ENCODE measurements around the gene CDCA3.

Gene CDCA3

GRCh38 chr12:6854036-6854435, 3.0 kb upstream of the CDCA3 start:
- Histone ChIP-seq H3K4me3 (no peak overlapping the region), H3K27me3 (ENCODE audit: low read depth) (no peaks in the 10 kb centered on the region), H3K9me3 (no peaks in the 10 kb centered on the region), H3K36me3 (replicated peaks) (peaks cover 51% of the 10 kb centered on the region), H3K4me1 (peaks cover 15% of the 10 kb centered on the region)
- no peak for DNase-seq (ENCODE audit: low spot score in 2 of 2)
- in situ Hi-C loops (cut with MboI; ENCODE audit: low sequenced_read_pairs): no loop called here

- peak overlapping the region; percentile 80; the same call in 1 of the 2 replicates for H3K4me3 ChIP-seq
- in situ Hi-C loops (cut with MboI; ENCODE audit: low sequenced_read_pairs): no loop called here
- H3K9me3 ChIP-seq: no peaks in the 10 kb centered on the region
- H3K36me3 ChIP-seq (replicated peaks): peaks cover 51% of the 10 kb centered on the region
- no peaks in the 10 kb centered on the region for H3K27me3 ChIP-seq (ENCODE audit: low read depth)
- H3K4me1 ChIP-seq: peaks cover 15% of the 10 kb centered on the region
- DNase-seq (ENCODE audit: low spot score in 2 of 2): no peak
Observed at GRCh38 chr12:6853626-6854025, 2.5 kb upstream of the CDCA3 start.

GRCh38 chr12:6852651-6853354, 1.7 kb upstream of the CDCA3 start:
- peak overlapping the region; percentile 80 for H3K4me3 ChIP-seq
- no peaks in the 10 kb centered on the region for H3K27me3 ChIP-seq (ENCODE audit: low read depth)
- in situ Hi-C loops (cut with MboI; ENCODE audit: low sequenced_read_pairs): no loop called here
- H3K36me3 ChIP-seq (replicated peaks): peaks cover 51% of the 10 kb centered on the region
- H3K4me1 ChIP-seq: peaks cover 15% of the 10 kb centered on the region
- DNase-seq (ENCODE audit: low spot score in 2 of 2): peak in 1 of 2 experiments; percentile 63
- H3K9me3 ChIP-seq: no peaks in the 10 kb centered on the region

GRCh38 chr12:6851921-6852650, 1.0 kb upstream of the CDCA3 start, which contains the start of gene USP5:
Gene USP5 (plus strand): TSS chr12:6852150. CDS start chr12:6852180, 30 bp downstream.
- Histone ChIP-seq H3K36me3 (replicated peaks) (peaks cover 51% of the 10 kb centered on the region), H3K27me3 (ENCODE audit: low read depth) (no peaks in the 10 kb centered on the region), H3K4me1 (peaks cover 15% of the 10 kb centered on the region), H3K9me3 (no peaks in the 10 kb centered on the region), H3K4me3 (peak within 1 kb of the TSS; percentile 80)
- DNase-seq (ENCODE audit: low spot score in 2 of 2): peak; percentile 99
- in situ Hi-C loops (cut with MboI; ENCODE audit: low sequenced_read_pairs): no loop called here

- in situ Hi-C loops (cut with MboI; ENCODE audit: low sequenced_read_pairs): no loop called here
- Histone ChIP-seq H3K9me3 (no peaks in the 10 kb centered on the region), H3K36me3 (replicated peaks) (peaks cover 56% of the 10 kb centered on the region), H3K4me3 (peak overlapping the region; percentile 80), H3K27me3 (ENCODE audit: low read depth) (no peaks in the 10 kb centered on the region), H3K4me1 (peaks cover 15% of the 10 kb centered on the region)
- no peak for DNase-seq (ENCODE audit: low spot score in 2 of 2)
Observed at GRCh38 chr12:6850796-6851152, 312 bp downstream of the CDCA3 start.

GRCh38 chr12:6849976-6850560, 1.0 kb downstream of the CDCA3 start:
- in situ Hi-C loops (cut with MboI; ENCODE audit: low sequenced_read_pairs): no loop called here
- Histone ChIP-seq H3K36me3 (replicated peaks) (peaks cover 59% of the 10 kb centered on the region), H3K9me3 (no peaks in the 10 kb centered on the region), H3K27me3 (ENCODE audit: low read depth) (no peaks in the 10 kb centered on the region), H3K4me3 (peak overlapping the region; percentile 80), H3K4me1 (peaks cover 15% of the 10 kb centered on the region)
- DNase-seq (ENCODE audit: low spot score in 2 of 2): no peak

GRCh38 chr12:6849427-6849826, 1.7 kb downstream of the CDCA3 start:
- H3K4me1 ChIP-seq: peaks cover 15% of the 10 kb centered on the region
- no peaks in the 10 kb centered on the region for H3K27me3 ChIP-seq (ENCODE audit: low read depth)
- in situ Hi-C loops (cut with MboI; ENCODE audit: low sequenced_read_pairs): no loop called here
- no peak for DNase-seq (ENCODE audit: low spot score in 2 of 2)
- no peak overlapping the region for H3K4me3 ChIP-seq
- no peaks in the 10 kb centered on the region for H3K9me3 ChIP-seq
- H3K36me3 ChIP-seq (replicated peaks): peaks cover 65% of the 10 kb centered on the region

GRCh38 chr12:6847676-6848075, 3.4 kb downstream of the CDCA3 start:
- Histone ChIP-seq H3K9me3 (no peaks in the 10 kb centered on the region), H3K27me3 (ENCODE audit: low read depth) (no peaks in the 10 kb centered on the region), H3K36me3 (replicated peaks) (peaks cover 81% of the 10 kb centered on the region), H3K4me3 (no peak overlapping the region), H3K4me1 (peaks cover 9% of the 10 kb centered on the region; the same call in 1 of the 2 replicates)
- no peak for DNase-seq (ENCODE audit: low spot score in 2 of 2)
- in situ Hi-C loops (cut with MboI; ENCODE audit: low sequenced_read_pairs): no loop called here

- H3K4me1 ChIP-seq: peaks cover 9% of the 10 kb centered on the region; the same call in 1 of the 2 replicates
- peaks cover 94% of the 10 kb centered on the region for H3K36me3 ChIP-seq (replicated peaks)
- no peaks in the 10 kb centered on the region for H3K9me3 ChIP-seq
- no peak for DNase-seq (ENCODE audit: low spot score in 2 of 2)
- in situ Hi-C loops (cut with MboI; ENCODE audit: low sequenced_read_pairs): no loop called here
- no peaks in the 10 kb centered on the region for H3K27me3 ChIP-seq (ENCODE audit: low read depth)
- no peak overlapping the region for H3K4me3 ChIP-seq
Observed at GRCh38 chr12:6846316-6846869, 4.7 kb downstream of the CDCA3 start.

GRCh38 chr12:6845395-6845794, 5.7 kb downstream of the CDCA3 start:
- in situ Hi-C loops (cut with MboI; ENCODE audit: low sequenced_read_pairs): no loop called here
- Histone ChIP-seq H3K4me1 (peaks cover 6% of the 10 kb centered on the region; the same call in 1 of the 2 replicates), H3K9me3 (no peaks in the 10 kb centered on the region), H3K36me3 (replicated peaks) (peaks cover 94% of the 10 kb centered on the region), H3K27me3 (ENCODE audit: low read depth) (no peaks in the 10 kb centered on the region), H3K4me3 (no peak overlapping the region)
- no peak for DNase-seq (ENCODE audit: low spot score in 2 of 2)

- in situ Hi-C loops (cut with MboI; ENCODE audit: low sequenced_read_pairs): no loop called here
- DNase-seq (ENCODE audit: low spot score in 2 of 2): peak in 1 of 2 experiments; percentile 52
- peaks cover 94% of the 10 kb centered on the region for H3K36me3 ChIP-seq (replicated peaks)
- no peak overlapping the region for H3K4me3 ChIP-seq
- no peaks in the 10 kb centered on the region for H3K4me1 ChIP-seq
- no peaks in the 10 kb centered on the region for H3K9me3 ChIP-seq
- no peaks in the 10 kb centered on the region for H3K27me3 ChIP-seq (ENCODE audit: low read depth)
Observed at GRCh38 chr12:6843118-6843902, 7.8 kb downstream of the CDCA3 start.

- H3K27me3 ChIP-seq (ENCODE audit: low read depth): no peaks in the 10 kb centered on the region
- no peak overlapping the region for H3K4me3 ChIP-seq
- no peaks in the 10 kb centered on the region for H3K9me3 ChIP-seq
- in situ Hi-C loops (cut with MboI; ENCODE audit: low sequenced_read_pairs): no loop called here
- H3K36me3 ChIP-seq (replicated peaks): peaks cover 94% of the 10 kb centered on the region
- no peaks in the 10 kb centered on the region for H3K4me1 ChIP-seq
- no peak for DNase-seq (ENCODE audit: low spot score in 2 of 2)
Observed at GRCh38 chr12:6842075-6842474, 9.0 kb downstream of the CDCA3 start.

GRCh38 chr12:6840761-6841515, 10.1 kb downstream of the CDCA3 start, which contains the start of gene GNB3:
Gene GNB3 (plus strand): TSS chr12:6840925. CDS start chr12:6841288, 363 bp downstream.
- peaks cover 94% of the 10 kb centered on the region for H3K36me3 ChIP-seq (replicated peaks)
- H3K27me3 ChIP-seq (ENCODE audit: low read depth): no peaks in the 10 kb centered on the region
- no peak within 1 kb of the TSS for H3K4me3 ChIP-seq
- in situ Hi-C loops (cut with MboI; ENCODE audit: low sequenced_read_pairs): no loop called here
- DNase-seq (ENCODE audit: low spot score in 2 of 2): no peak
- no peaks in the 10 kb centered on the region for H3K4me1 ChIP-seq
- H3K9me3 ChIP-seq: no peaks in the 10 kb centered on the region

Data from HAP-1 (cell line).